ENCODE measurements around the gene PLD5.

PLD5 gene

GRCh38 chr1:242242983-242243382 lies 281.5 kb downstream of the PLD5 start:
- Histone ChIP-seq H2BK15ac (ENCODE audit: low read depth, poor library complexity, severe bottlenecking) (no peak overlapping the region), H2BK120ac (ENCODE audit: low read depth, low read length) (no peak overlapping the region), H2AFZ (ENCODE audit: low read depth, low read length) (no peak overlapping the region), H3K23ac (ENCODE audit: low read length in 2 of 2) (no peak overlapping the region), H3K4me1 (ENCODE audit: control insufficient read depth, insufficient read depth, low read depth, low read length) (peaks cover 4% of the 10 kb centered on the region), H3K9me3 (ENCODE audit: control insufficient read depth, low read length) (no peaks in the 10 kb centered on the region), H3K14ac (ENCODE audit: low read length in 2 of 2) (no peak overlapping the region), H3K4me3 (ENCODE audit: insufficient read depth in 1 of 2, low read depth in 1 of 2, low read length in 2 of 2) (no peak overlapping the region), H3K27ac (ENCODE audit: low read length, poor library complexity, severe bottlenecking) (no peak overlapping the region), H2BK12ac (ENCODE audit: low read length in 2 of 2) (no peak overlapping the region), H3K79me1 (replicated peaks; ENCODE audit: low read length, poor library complexity, severe bottlenecking) (no peaks in the 10 kb centered on the region), H3K36me3 (ENCODE audit: control insufficient read depth in 1 of 2, insufficient read depth in 2 of 2, low read depth in 1 of 2, low read length in 2 of 2) (no peaks in the 10 kb centered on the region), H3K18ac (ENCODE audit: low read depth in 1 of 2, low read length in 2 of 2) (no peak overlapping the region), H3K4ac (ENCODE audit: low read depth in 1 of 2, low read length in 2 of 2) (no peak overlapping the region), H2AK5ac (ENCODE audit: low read length, severe bottlenecking) (peak overlapping the region; percentile 99), H3K4me2 (ENCODE audit: low read length, poor library complexity, severe bottlenecking) (no peak overlapping the region), H2BK5ac (ENCODE audit: low read depth, low read length, poor library complexity, severe bottlenecking) (no peak overlapping the region), H3K9ac (ENCODE audit: low read length) (no peak overlapping the region), H4K8ac (ENCODE audit: low read length) (no peak overlapping the region), H3K27me3 (ENCODE audit: control insufficient read depth in 1 of 2, insufficient read depth in 1 of 2, low read length in 2 of 2) (no peaks in the 10 kb centered on the region), H4K91ac (ENCODE audit: low read length) (no peak overlapping the region)
- no peak for DNase-seq
- WGBS, result 78% methylated on average over 6 of the region's 6 CpGs

- H3K18ac ChIP-seq (ENCODE audit: low read depth in 1 of 2, low read length in 2 of 2), result no peak overlapping the region
- H3K36me3 ChIP-seq (ENCODE audit: control insufficient read depth in 1 of 2, insufficient read depth in 2 of 2, low read depth in 1 of 2, low read length in 2 of 2), result no peaks in the 10 kb centered on the region
- H2BK120ac ChIP-seq (ENCODE audit: low read depth, low read length), result no peak overlapping the region
- no peak overlapping the region for H3K4me3 ChIP-seq (ENCODE audit: insufficient read depth in 1 of 2, low read depth in 1 of 2, low read length in 2 of 2)
- H2AFZ ChIP-seq (ENCODE audit: low read depth, low read length), result no peak overlapping the region
- DNase-seq, result no peak
- H2BK12ac ChIP-seq (ENCODE audit: low read length in 2 of 2), result no peak overlapping the region
- H3K4me2 ChIP-seq (ENCODE audit: low read length, poor library complexity, severe bottlenecking), result no peak overlapping the region
- H3K79me1 ChIP-seq (replicated peaks; ENCODE audit: low read length, poor library complexity, severe bottlenecking), result no peaks in the 10 kb centered on the region
- no peak overlapping the region for H3K9ac ChIP-seq (ENCODE audit: low read length)
- no peaks in the 10 kb centered on the region for H3K27me3 ChIP-seq (ENCODE audit: control insufficient read depth in 1 of 2, insufficient read depth in 1 of 2, low read length in 2 of 2)
- peak overlapping the region; percentile 61 for H2AK5ac ChIP-seq (ENCODE audit: low read length, severe bottlenecking)
- H3K4me1 ChIP-seq (ENCODE audit: control insufficient read depth, insufficient read depth, low read depth, low read length), result peaks cover 7% of the 10 kb centered on the region
- 95% methylated on average over 6 of the region's 6 CpGs for WGBS
- no peak overlapping the region for H3K4ac ChIP-seq (ENCODE audit: low read depth in 1 of 2, low read length in 2 of 2)
- no peak overlapping the region for H4K91ac ChIP-seq (ENCODE audit: low read length)
- no peaks in the 10 kb centered on the region for H3K9me3 ChIP-seq (ENCODE audit: control insufficient read depth, low read length)
- no peak overlapping the region for H3K23ac ChIP-seq (ENCODE audit: low read length in 2 of 2)
- no peak overlapping the region for H3K14ac ChIP-seq (ENCODE audit: low read length in 2 of 2)
- H3K27ac ChIP-seq (ENCODE audit: low read length, poor library complexity, severe bottlenecking), result no peak overlapping the region
- no peak overlapping the region for H2BK5ac ChIP-seq (ENCODE audit: low read depth, low read length, poor library complexity, severe bottlenecking)
- no peak overlapping the region for H4K8ac ChIP-seq (ENCODE audit: low read length)
- H2BK15ac ChIP-seq (ENCODE audit: low read depth, poor library complexity, severe bottlenecking), result no peak overlapping the region
These were observed 282.6 kb downstream of the PLD5 start for GRCh38 chr1:242241936-242242335.

GRCh38 chr1:242240691-242241090 lies 283.8 kb downstream of the PLD5 start:
- Histone ChIP-seq H4K8ac (ENCODE audit: low read length) (no peak overlapping the region), H3K18ac (ENCODE audit: low read depth in 1 of 2, low read length in 2 of 2) (no peak overlapping the region), H2AFZ (ENCODE audit: low read depth, low read length) (no peak overlapping the region), H4K91ac (ENCODE audit: low read length) (no peak overlapping the region), H3K9ac (ENCODE audit: low read length) (no peak overlapping the region), H3K4ac (ENCODE audit: low read depth in 1 of 2, low read length in 2 of 2) (no peak overlapping the region), H2BK120ac (ENCODE audit: low read depth, low read length) (no peak overlapping the region), H3K4me2 (ENCODE audit: low read length, poor library complexity, severe bottlenecking) (no peak overlapping the region), H3K79me1 (replicated peaks; ENCODE audit: low read length, poor library complexity, severe bottlenecking) (no peaks in the 10 kb centered on the region), H3K4me3 (ENCODE audit: insufficient read depth in 1 of 2, low read depth in 1 of 2, low read length in 2 of 2) (no peak overlapping the region), H3K23ac (ENCODE audit: low read length in 2 of 2) (no peak overlapping the region), H2AK5ac (ENCODE audit: low read length, severe bottlenecking) (peak overlapping the region; percentile 49), H3K27me3 (ENCODE audit: control insufficient read depth in 1 of 2, insufficient read depth in 1 of 2, low read length in 2 of 2) (no peaks in the 10 kb centered on the region), H3K36me3 (ENCODE audit: control insufficient read depth in 1 of 2, insufficient read depth in 2 of 2, low read depth in 1 of 2, low read length in 2 of 2) (no peaks in the 10 kb centered on the region), H2BK12ac (ENCODE audit: low read length in 2 of 2) (no peak overlapping the region), H2BK15ac (ENCODE audit: low read depth, poor library complexity, severe bottlenecking) (no peak overlapping the region), H3K27ac (ENCODE audit: low read length, poor library complexity, severe bottlenecking) (peak overlapping the region; percentile 80), H3K14ac (ENCODE audit: low read length in 2 of 2) (no peak overlapping the region), H3K4me1 (ENCODE audit: control insufficient read depth, insufficient read depth, low read depth, low read length) (peaks cover 7% of the 10 kb centered on the region), H2BK5ac (ENCODE audit: low read depth, low read length, poor library complexity, severe bottlenecking) (peak overlapping the region; percentile 53), H3K9me3 (ENCODE audit: control insufficient read depth, low read length) (no peaks in the 10 kb centered on the region)
- 71% methylated on average over 6 of the region's 6 CpGs for WGBS
- DNase-seq, result no peak

- H3K36me3 ChIP-seq (ENCODE audit: control insufficient read depth in 1 of 2, insufficient read depth in 2 of 2, low read depth in 1 of 2, low read length in 2 of 2), result no peaks in the 10 kb centered on the region
- H3K14ac ChIP-seq (ENCODE audit: low read length in 2 of 2), result no peak overlapping the region
- no peak overlapping the region for H3K9ac ChIP-seq (ENCODE audit: low read length)
- no peak overlapping the region for H2BK120ac ChIP-seq (ENCODE audit: low read depth, low read length)
- H2AFZ ChIP-seq (ENCODE audit: low read depth, low read length), result no peak overlapping the region
- no peak overlapping the region for H4K8ac ChIP-seq (ENCODE audit: low read length)
- H3K4me2 ChIP-seq (ENCODE audit: low read length, poor library complexity, severe bottlenecking), result peak overlapping the region; percentile 17
- WGBS, result 67% methylated on average over 4 of the region's 4 CpGs
- H3K9me3 ChIP-seq (ENCODE audit: control insufficient read depth, low read length), result no peaks in the 10 kb centered on the region
- H4K91ac ChIP-seq (ENCODE audit: low read length), result no peak overlapping the region
- H3K4me1 ChIP-seq (ENCODE audit: control insufficient read depth, insufficient read depth, low read depth, low read length), result peaks cover 7% of the 10 kb centered on the region
- H3K27me3 ChIP-seq (ENCODE audit: control insufficient read depth in 1 of 2, insufficient read depth in 1 of 2, low read length in 2 of 2), result no peaks in the 10 kb centered on the region
- no peak overlapping the region for H3K23ac ChIP-seq (ENCODE audit: low read length in 2 of 2)
- peak overlapping the region; percentile 9 for H2AK5ac ChIP-seq (ENCODE audit: low read length, severe bottlenecking)
- H3K4ac ChIP-seq (ENCODE audit: low read depth in 1 of 2, low read length in 2 of 2), result no peak overlapping the region
- no peak for DNase-seq
- no peak overlapping the region for H3K18ac ChIP-seq (ENCODE audit: low read depth in 1 of 2, low read length in 2 of 2)
- no peaks in the 10 kb centered on the region for H3K79me1 ChIP-seq (replicated peaks; ENCODE audit: low read length, poor library complexity, severe bottlenecking)
- no peak overlapping the region for H3K4me3 ChIP-seq (ENCODE audit: insufficient read depth in 1 of 2, low read depth in 1 of 2, low read length in 2 of 2)
- H2BK15ac ChIP-seq (ENCODE audit: low read depth, poor library complexity, severe bottlenecking), result no peak overlapping the region
- peak overlapping the region; percentile 48 for H2BK5ac ChIP-seq (ENCODE audit: low read depth, low read length, poor library complexity, severe bottlenecking)
- peak overlapping the region; percentile 90 for H3K27ac ChIP-seq (ENCODE audit: low read length, poor library complexity, severe bottlenecking)
- no peak overlapping the region for H2BK12ac ChIP-seq (ENCODE audit: low read length in 2 of 2)
These were observed 284.4 kb downstream of the PLD5 start for GRCh38 chr1:242240077-242240476.

Data from mesenchymal stem cell (in vitro differentiated cells and primary cell).